K562 (cell line): Measurements from ENCODE around the gene C10orf71.

ENCODE experiments used
- BRCA1 ChIP-seq, 2 experiments: fragments of 450-650 bp in 1 of 2; sonication (generic) in 1 of 2; formaldehyde crosslinking in 1 of 2; IDR thresholded peaks; 2 replicates each; pipeline versions ENCODE4 v1.5.0 to v1.6.1; 2017 to 2020; ENCODE audit warnings: mild to moderate bottlenecking in 1 of 2, missing genetic modification reagents in 1 of 2
- CHD1 ChIP-seq: fragments of 200-600 bp; sonication (generic); IDR thresholded peaks from one replicate; pipeline ENCODE4 v1.6.1; 2012; ENCODE audit warnings: mild to moderate bottlenecking, moderate library complexity, low read length, inconsistent platforms
- CTCF ChIP-seq, 3 experiments: IDR thresholded peaks in 2 of 3; conservative IDR thresholded peaks in 1 of 3; 2 replicates each; pipeline ENCODE4 v1.5.1; 2011 to 2012; ENCODE audit warnings: low read length in 3 of 3, mild to moderate bottlenecking in 3 of 3, control low read depth in 2 of 3, improper control_type of control experiment in 1 of 3, inconsistent platforms in 1 of 3, low read depth in 1 of 3, mixed read lengths in 1 of 3, moderate library complexity in 1 of 3; ENCODE audit not compliant: insufficient read depth in 2 of 3
- HCFC1 ChIP-seq: IDR thresholded peaks from 2 replicates; pipeline ENCODE4 v1.6.1; 2012; ENCODE audit warnings: low read depth, low read length, improper control_type of control experiment
- MYC ChIP-seq, 2 experiments: fragments of 250-450 bp in 1 of 2; sonication (Bioruptor Pico) in 1 of 2; IDR thresholded peaks; 2 replicates each; pipeline versions ENCODE4 v1.5.1 to v1.6.1; 2012 to 2021; ENCODE audit warnings: low read depth in 2 of 2, borderline replicate concordance in 1 of 2, improper control_type of control experiment in 1 of 2, low read length in 1 of 2, mild to moderate bottlenecking in 1 of 2, moderate library complexity in 1 of 2
- NFYB ChIP-seq: IDR thresholded peaks from 2 replicates; pipeline ENCODE4 v1.6.1; 2011; ENCODE audit warnings: mild to moderate bottlenecking, moderate library complexity; ENCODE audit not compliant: insufficient read length; ENCODE audit errors: extremely low read depth
- PTBP1 ChIP-seq: fragments of 200-400 bp; formaldehyde crosslinking; IDR thresholded peaks from 2 replicates; pipeline ENCODE4 v1.6.1; 2017; ENCODE audit warnings: low read depth, low read length
- SFPQ ChIP-seq: fragments of 200-400 bp; formaldehyde crosslinking; IDR thresholded peaks from 2 replicates; pipeline ENCODE4 v1.6.1; 2017; ENCODE audit warnings: mild to moderate bottlenecking, low read depth, low read length, moderate library complexity
- SNAPC5 ChIP-seq: fragments of 250-450 bp; sonication (Bioruptor Pico); IDR thresholded peaks from 2 replicates; pipeline ENCODE4 v1.8.0; 2021; ENCODE audit warnings: moderate library complexity, mild to moderate bottlenecking, inconsistent platforms
- TF ChIP-seq, protein P1 (sequence below): fragments of 150-350 bp; IDR thresholded peaks from 2 replicates; pipeline ENCODE4 v1.6.1; 2014; ENCODE audit warnings: low read depth, mild to moderate bottlenecking, low read length, borderline replicate concordance
- TF ChIP-seq, protein P2 (sequence below), 2 experiments: fragments of 450-650 bp; formaldehyde crosslinking in 1 of 2; IDR thresholded peaks; 2 replicates each; pipeline versions ENCODE4 v1.4.0 to v1.6.1; 2014 to 2020; ENCODE audit warnings: mild to moderate bottlenecking in 2 of 2, borderline replicate concordance in 1 of 2, low read depth in 1 of 2

- TF ChIP-seq CHD1, result no peak
- TF ChIP-seq NFYB, result no peak
- TF ChIP-seq, protein P1, sequence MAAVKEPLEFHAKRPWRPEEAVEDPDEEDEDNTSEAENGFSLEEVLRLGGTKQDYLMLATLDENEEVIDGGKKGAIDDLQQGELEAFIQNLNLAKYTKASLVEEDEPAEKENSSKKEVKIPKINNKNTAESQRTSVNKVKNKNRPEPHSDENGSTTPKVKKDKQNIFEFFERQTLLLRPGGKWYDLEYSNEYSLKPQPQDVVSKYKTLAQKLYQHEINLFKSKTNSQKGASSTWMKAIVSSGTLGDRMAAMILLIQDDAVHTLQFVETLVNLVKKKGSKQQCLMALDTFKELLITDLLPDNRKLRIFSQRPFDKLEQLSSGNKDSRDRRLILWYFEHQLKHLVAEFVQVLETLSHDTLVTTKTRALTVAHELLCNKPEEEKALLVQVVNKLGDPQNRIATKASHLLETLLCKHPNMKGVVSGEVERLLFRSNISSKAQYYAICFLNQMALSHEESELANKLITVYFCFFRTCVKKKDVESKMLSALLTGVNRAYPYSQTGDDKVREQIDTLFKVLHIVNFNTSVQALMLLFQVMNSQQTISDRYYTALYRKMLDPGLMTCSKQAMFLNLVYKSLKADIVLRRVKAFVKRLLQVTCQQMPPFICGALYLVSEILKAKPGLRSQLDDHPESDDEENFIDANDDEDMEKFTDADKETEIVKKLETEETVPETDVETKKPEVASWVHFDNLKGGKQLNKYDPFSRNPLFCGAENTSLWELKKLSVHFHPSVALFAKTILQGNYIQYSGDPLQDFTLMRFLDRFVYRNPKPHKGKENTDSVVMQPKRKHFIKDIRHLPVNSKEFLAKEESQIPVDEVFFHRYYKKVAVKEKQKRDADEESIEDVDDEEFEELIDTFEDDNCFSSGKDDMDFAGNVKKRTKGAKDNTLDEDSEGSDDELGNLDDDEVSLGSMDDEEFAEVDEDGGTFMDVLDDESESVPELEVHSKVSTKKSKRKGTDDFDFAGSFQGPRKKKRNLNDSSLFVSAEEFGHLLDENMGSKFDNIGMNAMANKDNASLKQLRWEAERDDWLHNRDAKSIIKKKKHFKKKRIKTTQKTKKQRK, result no peak
- TF ChIP-seq MYC (IDR thresholded peaks at IDR 0.05; ENCODE audit: low read depth, low read length), result no peak
- no peak for TF ChIP-seq MYC (CRISPR knock-in tag; IDR thresholded peaks at IDR 0.05; ENCODE audit: borderline replicate concordance, low read depth)
- TF ChIP-seq PTBP1, result no peak
- no peak for TF ChIP-seq SFPQ
- no peak for TF ChIP-seq BRCA1 (IDR thresholded peaks at IDR 0.05)
- TF ChIP-seq BRCA1 (CRISPR knock-in tag; IDR thresholded peaks at IDR 0.05), result no peak
- TF ChIP-seq HCFC1, result no peak
- TF ChIP-seq, protein P2, sequence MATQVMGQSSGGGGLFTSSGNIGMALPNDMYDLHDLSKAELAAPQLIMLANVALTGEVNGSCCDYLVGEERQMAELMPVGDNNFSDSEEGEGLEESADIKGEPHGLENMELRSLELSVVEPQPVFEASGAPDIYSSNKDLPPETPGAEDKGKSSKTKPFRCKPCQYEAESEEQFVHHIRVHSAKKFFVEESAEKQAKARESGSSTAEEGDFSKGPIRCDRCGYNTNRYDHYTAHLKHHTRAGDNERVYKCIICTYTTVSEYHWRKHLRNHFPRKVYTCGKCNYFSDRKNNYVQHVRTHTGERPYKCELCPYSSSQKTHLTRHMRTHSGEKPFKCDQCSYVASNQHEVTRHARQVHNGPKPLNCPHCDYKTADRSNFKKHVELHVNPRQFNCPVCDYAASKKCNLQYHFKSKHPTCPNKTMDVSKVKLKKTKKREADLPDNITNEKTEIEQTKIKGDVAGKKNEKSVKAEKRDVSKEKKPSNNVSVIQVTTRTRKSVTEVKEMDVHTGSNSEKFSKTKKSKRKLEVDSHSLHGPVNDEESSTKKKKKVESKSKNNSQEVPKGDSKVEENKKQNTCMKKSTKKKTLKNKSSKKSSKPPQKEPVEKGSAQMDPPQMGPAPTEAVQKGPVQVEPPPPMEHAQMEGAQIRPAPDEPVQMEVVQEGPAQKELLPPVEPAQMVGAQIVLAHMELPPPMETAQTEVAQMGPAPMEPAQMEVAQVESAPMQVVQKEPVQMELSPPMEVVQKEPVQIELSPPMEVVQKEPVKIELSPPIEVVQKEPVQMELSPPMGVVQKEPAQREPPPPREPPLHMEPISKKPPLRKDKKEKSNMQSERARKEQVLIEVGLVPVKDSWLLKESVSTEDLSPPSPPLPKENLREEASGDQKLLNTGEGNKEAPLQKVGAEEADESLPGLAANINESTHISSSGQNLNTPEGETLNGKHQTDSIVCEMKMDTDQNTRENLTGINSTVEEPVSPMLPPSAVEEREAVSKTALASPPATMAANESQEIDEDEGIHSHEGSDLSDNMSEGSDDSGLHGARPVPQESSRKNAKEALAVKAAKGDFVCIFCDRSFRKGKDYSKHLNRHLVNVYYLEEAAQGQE (IDR thresholded peaks at IDR 0.05; ENCODE audit: borderline replicate concordance), result no peak
- TF ChIP-seq, protein P2 (CRISPR knock-in tag; IDR thresholded peaks at IDR 0.05; ENCODE audit: low read depth), result no peak
- no peak for TF ChIP-seq SNAPC5 (CRISPR knock-in tag)
- no peak for TF ChIP-seq CTCF (IDR thresholded peaks at IDR 0.05 in 2 of 3, conservative IDR thresholded peaks at IDR 0.05 in 1 of 3; ENCODE audit: insufficient read depth in 2 of 3, low read depth in 1 of 3, low read length in 3 of 3)
Measured at GRCh38 chr10:49338604-49339003, 39.6 kb downstream of the C10orf71 start.
